Measurements from ENCODE around the gene AP3M1. TPM values are rescaled to one million over a fixed set of nuclear protein-coding genes. Genes with fewer than 3 reads are reported as not detected.

Gene AP3M1
- polyA plus RNA-seq, 4 donors = 9.7 to 40.8 (median 13.8) TPM

DNA sequence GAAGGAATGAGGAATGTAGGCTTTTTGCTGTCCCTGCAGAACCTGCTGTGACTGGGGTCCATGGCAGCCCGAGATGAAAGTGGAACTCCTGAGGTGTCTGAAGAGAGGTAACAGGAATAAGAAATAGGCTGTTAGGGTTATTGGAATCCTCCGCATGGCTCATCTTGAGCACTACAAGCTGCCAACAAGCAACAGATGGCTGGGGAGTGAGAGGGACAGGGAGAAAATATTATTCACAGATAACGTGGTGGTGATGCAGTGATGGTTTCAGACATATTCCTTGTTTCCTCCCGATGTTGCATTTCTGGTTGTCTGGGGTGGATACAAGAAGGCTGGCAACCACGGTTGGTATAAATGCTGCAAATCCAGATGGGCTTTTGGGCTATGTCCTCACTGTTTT lies 46.1 kb downstream of the AP3M1 start:
- FAIRE-seq (no peak), DNase-seq (no peak)
- WGBS, 3 donors = 88 to 92% (median 91%) methylated on average over 5 of the region's 5 CpGs
- Histone ChIP-seq H3K4me1 (ENCODE audit: control insufficient read depth in 3 of 3, insufficient read depth in 2 of 3, low read depth in 1 of 3, low read length in 2 of 3) (no peaks in the 10 kb centered on the region), H3K9me3 (ENCODE audit: control insufficient read depth in 2 of 2, insufficient read depth in 1 of 2, low read depth in 1 of 2, low read length in 1 of 2) (no peaks in the 10 kb centered on the region), H3K27me3 (ENCODE audit: control insufficient read depth in 3 of 3, insufficient read depth in 3 of 3, low read length in 3 of 3) (no peaks in the 10 kb centered on the region), H3K27ac (ENCODE audit: low read depth in 1 of 3, low read length in 2 of 3) (no peak overlapping the region), H3K4me3 (ENCODE audit: low read depth in 1 of 3, low read length in 3 of 3) (no peak overlapping the region), H3K36me3 (ENCODE audit: control insufficient read depth in 3 of 3, insufficient read depth in 2 of 3, low read depth in 1 of 3, low read length in 3 of 3) (peaks cover 14 to 53% (median 18%) of the 10 kb centered on the region in 3 donors)

DNA sequence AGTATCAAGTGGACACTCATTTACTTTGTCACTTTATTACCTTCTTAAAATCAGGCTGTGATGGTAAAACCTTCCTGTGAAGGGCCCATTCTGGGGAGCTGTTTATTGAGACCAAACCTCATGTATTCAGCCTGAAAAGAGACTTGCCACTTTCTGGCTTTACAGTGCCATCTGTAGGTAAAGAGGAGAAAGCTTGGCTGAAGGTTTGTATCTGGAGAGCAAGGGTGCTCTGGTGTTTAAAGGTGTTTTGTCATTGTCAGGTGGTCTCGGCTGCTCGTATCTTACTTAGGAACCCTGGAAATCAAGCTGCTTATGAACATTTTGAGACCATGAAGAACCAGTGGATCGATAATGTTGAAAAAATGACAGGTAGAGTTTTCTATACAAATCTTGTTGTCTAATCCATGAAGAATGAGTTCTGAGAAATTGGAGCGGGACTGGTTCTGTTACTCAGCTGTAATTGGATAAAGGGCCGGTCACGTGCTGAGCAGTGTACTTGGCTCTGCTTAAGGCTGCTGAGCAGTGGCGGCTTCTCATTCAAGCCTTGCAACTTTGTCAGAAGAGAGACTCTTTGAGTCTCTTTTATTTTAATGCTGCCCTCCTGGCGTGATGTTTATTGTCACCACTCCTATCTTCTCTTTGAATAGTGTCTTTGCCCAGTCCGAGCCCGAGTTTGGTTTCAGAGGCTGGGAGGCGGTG lies 46.9 kb downstream of the AP3M1 start:
- FAIRE-seq = no peak
- WGBS, 3 donors = 89 to 93% (median 92%) methylated on average over 11 of the region's 11 CpGs
- H3K9me3 ChIP-seq (ENCODE audit: control insufficient read depth in 2 of 2, insufficient read depth in 1 of 2, low read depth in 1 of 2, low read length in 1 of 2) = no peaks in the 10 kb centered on the region
- no peaks in the 10 kb centered on the region for H3K27me3 ChIP-seq (ENCODE audit: control insufficient read depth in 3 of 3, insufficient read depth in 3 of 3, low read length in 3 of 3)
- H3K27ac ChIP-seq (ENCODE audit: low read depth in 1 of 3, low read length in 2 of 3) = no peak overlapping the region
- no peaks in the 10 kb centered on the region for H3K4me1 ChIP-seq (ENCODE audit: control insufficient read depth in 3 of 3, insufficient read depth in 2 of 3, low read depth in 1 of 3, low read length in 2 of 3)
- H3K4me3 ChIP-seq (ENCODE audit: low read depth in 1 of 3, low read length in 3 of 3) = no peak overlapping the region
- H3K36me3 ChIP-seq (ENCODE audit: control insufficient read depth in 3 of 3, insufficient read depth in 2 of 3, low read depth in 1 of 3, low read length in 3 of 3) = peaks cover 13 to 48% (median 20%) of the 10 kb centered on the region in 3 donors
- no peak for DNase-seq

DNA sequence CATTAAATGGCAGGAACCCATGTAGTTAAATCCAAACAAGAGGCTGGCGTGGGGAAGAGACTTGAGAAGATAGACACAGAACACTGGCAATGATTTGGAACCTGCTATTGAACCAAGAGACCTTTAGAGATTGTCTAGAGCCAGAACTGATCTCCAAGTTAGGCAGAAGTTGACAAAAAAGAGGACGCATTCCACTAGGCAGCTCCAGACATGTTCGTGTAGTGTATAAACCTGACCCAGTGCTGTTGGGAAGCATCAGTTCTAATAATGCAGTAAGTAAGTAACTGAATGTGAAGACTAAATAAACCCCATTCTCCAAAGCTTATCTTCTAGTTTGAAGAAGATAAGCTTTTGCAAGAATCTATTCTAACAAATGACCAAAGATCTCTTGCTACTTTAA lies 50.8 kb downstream of the AP3M1 start:
- DNase-seq (no peak), FAIRE-seq (no peak)
- 94 to 96% (median 95%) methylated on average over 3 of the region's 3 CpGs for WGBS, 3 donors
- Histone ChIP-seq H3K27ac (ENCODE audit: low read depth in 1 of 3, low read length in 2 of 3) (no peak overlapping the region), H3K4me1 (ENCODE audit: control insufficient read depth in 3 of 3, insufficient read depth in 2 of 3, low read depth in 1 of 3, low read length in 2 of 3) (no peaks in the 10 kb centered on the region), H3K36me3 (ENCODE audit: control insufficient read depth in 3 of 3, insufficient read depth in 2 of 3, low read depth in 1 of 3, low read length in 3 of 3) (peaks cover 14 to 41% (median 21%) of the 10 kb centered on the region in 3 donors), H3K4me3 (ENCODE audit: low read depth in 1 of 3, low read length in 3 of 3) (no peak overlapping the region), H3K9me3 (ENCODE audit: control insufficient read depth in 2 of 2, insufficient read depth in 1 of 2, low read depth in 1 of 2, low read length in 1 of 2) (no peaks in the 10 kb centered on the region), H3K27me3 (ENCODE audit: control insufficient read depth in 3 of 3, insufficient read depth in 3 of 3, low read length in 3 of 3) (no peaks in the 10 kb centered on the region)

DNA sequence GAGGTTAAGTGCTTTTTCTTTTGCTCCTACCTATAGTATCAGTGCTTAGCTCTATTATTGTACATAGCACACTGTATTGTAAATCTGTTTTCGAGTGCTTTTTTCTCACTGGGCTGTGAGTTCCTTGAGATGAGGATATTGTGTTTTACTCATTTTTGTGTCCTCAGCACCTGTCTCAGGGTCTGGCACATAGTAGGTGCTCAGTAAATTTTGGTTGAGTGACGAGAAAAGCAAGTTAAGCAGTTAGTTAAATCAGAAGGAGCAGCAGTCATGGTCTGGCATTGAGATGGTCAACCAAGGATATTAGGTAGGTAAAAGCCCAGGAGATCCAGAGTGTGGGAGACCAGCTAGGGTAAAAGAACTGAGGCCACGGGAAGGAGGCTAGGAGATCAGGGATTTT lies 51.2 kb downstream of the AP3M1 start:
- no peak for FAIRE-seq
- H3K36me3 ChIP-seq (ENCODE audit: control insufficient read depth in 3 of 3, insufficient read depth in 2 of 3, low read depth in 1 of 3, low read length in 3 of 3) = peaks cover 16 to 42% (median 23%) of the 10 kb centered on the region in 3 donors
- H3K4me3 ChIP-seq (ENCODE audit: low read depth in 1 of 3, low read length in 3 of 3) = no peak overlapping the region
- no peak for DNase-seq
- no peak overlapping the region for H3K27ac ChIP-seq (ENCODE audit: low read depth in 1 of 3, low read length in 2 of 3)
- no peaks in the 10 kb centered on the region for H3K4me1 ChIP-seq (ENCODE audit: control insufficient read depth in 3 of 3, insufficient read depth in 2 of 3, low read depth in 1 of 3, low read length in 2 of 3)
- H3K27me3 ChIP-seq (ENCODE audit: control insufficient read depth in 3 of 3, insufficient read depth in 3 of 3, low read length in 3 of 3) = no peaks in the 10 kb centered on the region
- no peaks in the 10 kb centered on the region for H3K9me3 ChIP-seq (ENCODE audit: control insufficient read depth in 2 of 2, insufficient read depth in 1 of 2, low read depth in 1 of 2, low read length in 1 of 2)
- WGBS, 3 donors = 91 to 93% (median 91%) methylated on average over 3 of the region's 3 CpGs

DNA sequence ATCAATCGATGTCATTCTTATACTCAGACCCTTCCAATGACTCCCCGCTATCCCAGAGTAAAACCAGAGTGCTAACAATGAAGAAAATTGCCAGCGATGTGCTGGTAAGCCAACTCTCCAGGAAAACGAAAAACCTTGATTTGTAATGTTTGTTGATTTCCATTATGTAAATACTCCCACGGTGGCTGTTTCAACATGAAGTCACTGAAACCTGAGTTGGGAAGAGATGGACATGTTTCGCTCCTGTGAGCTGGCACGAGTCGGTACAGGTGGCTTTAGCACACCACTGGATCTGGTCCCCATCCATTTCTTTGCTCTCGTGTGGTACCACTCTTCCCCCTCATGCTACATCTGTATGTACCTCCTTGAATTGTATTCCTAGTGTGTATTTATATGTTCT lies 52.9 kb downstream of the AP3M1 start:
- Histone ChIP-seq H3K4me1 (ENCODE audit: control insufficient read depth in 3 of 3, insufficient read depth in 2 of 3, low read depth in 1 of 3, low read length in 2 of 3) (no peaks in the 10 kb centered on the region), H3K27me3 (ENCODE audit: control insufficient read depth in 3 of 3, insufficient read depth in 3 of 3, low read length in 3 of 3) (no peaks in the 10 kb centered on the region), H3K4me3 (ENCODE audit: low read depth in 1 of 3, low read length in 3 of 3) (no peak overlapping the region), H3K27ac (ENCODE audit: low read depth in 1 of 3, low read length in 2 of 3) (no peak overlapping the region), H3K36me3 (ENCODE audit: control insufficient read depth in 3 of 3, insufficient read depth in 2 of 3, low read depth in 1 of 3, low read length in 3 of 3) (peaks cover 14 to 48% (median 29%) of the 10 kb centered on the region in 3 donors), H3K9me3 (ENCODE audit: control insufficient read depth in 2 of 2, insufficient read depth in 1 of 2, low read depth in 1 of 2, low read length in 1 of 2) (no peaks in the 10 kb centered on the region)
- DNase-seq (no peak), FAIRE-seq (no peak)
- 88 to 93% (median 88%) methylated on average over 9 of the region's 9 CpGs for WGBS, 3 donors

DNA sequence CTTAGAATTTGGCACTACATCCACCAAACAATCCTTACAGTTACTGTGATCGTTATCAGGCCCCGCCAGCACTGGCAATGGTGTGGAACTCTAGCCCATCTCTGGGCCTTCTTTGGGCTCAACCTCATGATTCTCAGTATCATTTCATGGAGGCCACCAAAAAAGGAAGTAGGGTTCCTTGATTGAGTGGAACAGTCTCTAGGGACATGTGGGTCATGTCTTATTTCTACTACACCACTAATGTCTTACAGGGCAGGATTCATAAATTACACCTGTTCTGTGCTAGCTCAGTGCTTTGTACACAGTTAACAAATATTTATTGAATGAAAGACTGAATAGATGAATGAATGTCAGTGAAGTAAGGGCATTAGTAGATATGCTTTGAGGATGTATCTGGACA lies 53.9 kb downstream of the AP3M1 start:
- 79 to 100% (median 87%) methylated on average over 2 of the region's 2 CpGs for WGBS, 3 donors
- FAIRE-seq = no peak

DNA sequence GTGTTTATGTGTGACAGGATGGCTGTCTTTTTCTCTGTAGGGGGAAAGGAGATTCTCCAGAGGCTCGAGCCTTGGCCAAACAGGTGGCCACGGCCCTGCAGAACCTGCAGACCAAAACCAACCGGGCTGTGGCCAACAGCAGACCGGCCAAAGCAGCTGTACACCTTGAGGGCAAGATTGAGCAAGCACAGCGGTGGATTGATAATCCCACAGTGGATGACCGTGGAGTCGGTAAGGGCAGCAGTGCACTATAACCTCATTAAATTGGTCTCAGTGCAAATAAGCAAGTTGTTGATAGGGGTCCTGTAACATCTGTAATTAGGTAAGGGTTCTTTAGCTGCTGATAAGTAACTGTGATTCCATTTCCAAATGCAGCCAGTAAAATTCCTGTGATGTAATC lies 56.4 kb downstream of the AP3M1 start:
- Histone ChIP-seq H3K36me3 (ENCODE audit: control insufficient read depth in 3 of 3, insufficient read depth in 2 of 3, low read depth in 1 of 3, low read length in 3 of 3) (peaks cover 11 to 40% (median 26%) of the 10 kb centered on the region in 3 donors), H3K9me3 (ENCODE audit: control insufficient read depth in 2 of 2, insufficient read depth in 1 of 2, low read depth in 1 of 2, low read length in 1 of 2) (no peaks in the 10 kb centered on the region), H3K4me3 (ENCODE audit: low read depth in 1 of 3, low read length in 3 of 3) (no peak overlapping the region), H3K27ac (ENCODE audit: low read depth in 1 of 3, low read length in 2 of 3) (no peak overlapping the region), H3K4me1 (ENCODE audit: control insufficient read depth in 3 of 3, insufficient read depth in 2 of 3, low read depth in 1 of 3, low read length in 2 of 3) (no peaks in the 10 kb centered on the region), H3K27me3 (ENCODE audit: control insufficient read depth in 3 of 3, insufficient read depth in 3 of 3, low read length in 3 of 3) (no peaks in the 10 kb centered on the region)
- 93 to 95% (median 94%) methylated on average over 7 of the region's 7 CpGs for WGBS, 3 donors
- FAIRE-seq = no peak
- DNase-seq = no peak

More for the DNA sequence above, 53.9 kb downstream of the AP3M1 start:
- Histone ChIP-seq H3K4me1 (ENCODE audit: control insufficient read depth in 3 of 3, insufficient read depth in 2 of 3, low read depth in 1 of 3, low read length in 2 of 3) (no peaks in the 10 kb centered on the region), H3K27ac (ENCODE audit: low read depth in 1 of 3, low read length in 2 of 3) (no peak overlapping the region), H3K9me3 (ENCODE audit: control insufficient read depth in 2 of 2, insufficient read depth in 1 of 2, low read depth in 1 of 2, low read length in 1 of 2) (no peaks in the 10 kb centered on the region), H3K4me3 (ENCODE audit: low read depth in 1 of 3, low read length in 3 of 3) (no peak overlapping the region), H3K27me3 (ENCODE audit: control insufficient read depth in 3 of 3, insufficient read depth in 3 of 3, low read length in 3 of 3) (no peaks in the 10 kb centered on the region), H3K36me3 (ENCODE audit: control insufficient read depth in 3 of 3, insufficient read depth in 2 of 3, low read depth in 1 of 3, low read length in 3 of 3) (peaks cover 14 to 44% (median 29%) of the 10 kb centered on the region in 3 donors)
- no peak for DNase-seq

DNA sequence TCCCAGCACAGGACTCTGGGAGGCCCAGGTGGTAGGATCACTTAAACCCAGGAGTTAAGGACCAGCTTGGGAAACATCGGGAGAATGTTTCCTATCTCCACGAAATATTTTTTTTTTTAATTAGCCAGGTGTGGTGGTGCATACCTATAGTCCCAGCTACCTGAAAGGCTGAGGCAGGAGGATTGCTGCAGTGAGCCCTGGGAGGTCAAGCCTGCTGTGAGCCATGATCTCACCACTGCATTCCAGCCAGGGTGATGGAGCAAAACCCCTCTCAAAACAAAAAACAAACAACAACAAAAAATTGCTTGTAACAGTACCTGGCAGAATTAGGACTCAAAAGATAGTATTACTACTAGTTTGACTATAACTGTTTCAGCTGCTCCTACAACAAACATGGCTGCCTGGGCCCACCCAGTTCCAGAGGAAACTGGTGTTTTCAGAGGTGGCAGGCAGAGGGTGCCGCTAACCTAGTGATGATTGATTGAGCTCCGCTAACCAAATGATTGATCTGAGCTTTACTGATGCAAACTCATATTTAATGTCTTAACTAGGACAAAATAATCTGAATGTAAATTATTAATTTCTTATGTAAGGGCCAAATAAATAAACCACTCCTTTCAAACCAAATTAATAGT lies 57.0 kb downstream of the AP3M1 start:
- peaks cover 11 to 43% (median 28%) of the 10 kb centered on the region in 3 donors for H3K36me3 ChIP-seq (ENCODE audit: control insufficient read depth in 3 of 3, insufficient read depth in 2 of 3, low read depth in 1 of 3, low read length in 3 of 3)

More for the DNA sequence above, 57.0 kb downstream of the AP3M1 start:
- Histone ChIP-seq H3K4me1 (ENCODE audit: control insufficient read depth in 3 of 3, insufficient read depth in 2 of 3, low read depth in 1 of 3, low read length in 2 of 3) (no peaks in the 10 kb centered on the region), H3K4me3 (ENCODE audit: low read depth in 1 of 3, low read length in 3 of 3) (no peak overlapping the region), H3K27me3 (ENCODE audit: control insufficient read depth in 3 of 3, insufficient read depth in 3 of 3, low read length in 3 of 3) (no peaks in the 10 kb centered on the region), H3K27ac (ENCODE audit: low read depth in 1 of 3, low read length in 2 of 3) (no peak overlapping the region), H3K9me3 (ENCODE audit: control insufficient read depth in 2 of 2, insufficient read depth in 1 of 2, low read depth in 1 of 2, low read length in 1 of 2) (no peaks in the 10 kb centered on the region)
- FAIRE-seq (no peak), DNase-seq (no peak)
- WGBS, 3 donors = 92 to 97% (median 95%) methylated on average over 4 of the region's 4 CpGs

All from small intestine (tissue), 7 donors.